SK-N-SH (cell line): ENCODE measurements around the gene TMTC2. TPM values are rescaled to one million over a fixed set of nuclear protein-coding genes. Genes with fewer than 3 reads are reported as not detected.

Experiments
- CTCF ChIA-PET: fragments of 300-600, 350-600 bp; formaldehyde crosslinking; extraction: SDS; loops from one replicate; lab custom pipeline; 2021; lab: Yijun Ruan, JAX
- POLR2A ChIA-PET: fragments of 350-600 bp; sonication (Branson Sonifier 250); formaldehyde crosslinking; extraction: SDS; loops from one replicate; lab custom pipeline; 2020; ENCODE audit warnings: antibody characterized with exemption, inconsistent platforms; lab: Yijun Ruan, JAX
- DNase-seq: peaks from one replicate; pipeline ENCODE4 v3.0.0; 2012
- H2AFZ ChIP-seq: fragments of 200-600 bp; sonication (generic); 2 replicates; pipeline ENCODE4 v1.8.1; 2016; ENCODE audit warnings: antibody characterized with exemption, mild to moderate bottlenecking, low read depth
- H3F3A ChIP-seq: fragments of 200-600 bp; sonication (generic); replicated peaks from 2 replicates; pipeline ENCODE3; 2016; ENCODE audit warnings: antibody characterized with exemption, mild to moderate bottlenecking; ENCODE audit not compliant: insufficient read depth
- H3K27ac ChIP-seq, 2 experiments: fragments of 200-500 bp in 1 of 2; fragments of 200-600 bp in 1 of 2; sonication (Bioruptor generic) in 1 of 2; sonication (generic), shearing (Covaris generic) in 1 of 2; 2 replicates each; pipeline versions ENCODE4 v1.5.1 to v1.6.1; 2014 to 2016; ENCODE audit warnings: low read depth in 2 of 2, inconsistent platforms in 1 of 2, low read length in 1 of 2, mild to moderate bottlenecking in 1 of 2, mixed read lengths in 1 of 2
- H3K27me3 ChIP-seq: fragments of 200-600 bp; sonication (generic), shearing (Covaris generic); 2 replicates; pipeline ENCODE4 v1.6.1; 2016; ENCODE audit warnings: mixed run types; ENCODE audit not compliant: insufficient read depth
- H3K36me3 ChIP-seq, 2 experiments: fragments of 200-500 bp in 1 of 2; fragments of 200-600 bp in 1 of 2; sonication (Bioruptor generic) in 1 of 2; sonication (generic) in 1 of 2; replicated peaks in 1 of 2; 2 replicates each; pipeline versions ENCODE3 to v1.5.1; 2014 to 2016; ENCODE audit warnings: low read length in 1 of 2, mild to moderate bottlenecking in 1 of 2; ENCODE audit not compliant: insufficient read depth in 2 of 2, control insufficient read depth in 1 of 2
- H3K4me1 ChIP-seq, 2 experiments: fragments of 200-500 bp in 1 of 2; fragments of 200-600 bp in 1 of 2; sonication (Bioruptor generic) in 1 of 2; sonication (generic), shearing (Covaris generic) in 1 of 2; 2 replicates each; pipeline versions ENCODE4 v1.5.1 to v1.6.1; 2014 to 2016; ENCODE audit warnings: low read depth in 1 of 2, low read length in 1 of 2, mixed run types in 1 of 2; ENCODE audit not compliant: insufficient read depth in 2 of 2, control insufficient read depth in 1 of 2
- H3K4me2 ChIP-seq: fragments of 200-600 bp; sonication (generic), shearing (Covaris generic); 2 replicates; pipeline ENCODE4 v1.6.1; 2017; ENCODE audit warnings: mixed run types
- H3K4me3 ChIP-seq, 2 experiments: fragments of 200-500 bp in 1 of 2; fragments of 200-600 bp in 1 of 2; sonication (Bioruptor generic) in 1 of 2; sonication (generic), shearing (Covaris generic) in 1 of 2; 2 replicates each; pipeline versions ENCODE4 v1.5.1 to v1.8.1; 2014 to 2016; ENCODE audit warnings: low read depth in 2 of 2, inconsistent platforms in 1 of 2, low read length in 1 of 2, mild to moderate bottlenecking in 1 of 2, mixed read lengths in 1 of 2, moderate library complexity in 1 of 2
- H3K79me2 ChIP-seq: fragments of 200-600 bp; sonication (generic); 2 replicates; pipeline ENCODE4 v1.8.1; 2017; ENCODE audit warnings: mild to moderate bottlenecking; ENCODE audit not compliant: insufficient read depth
- H3K9ac ChIP-seq: fragments of 200-600 bp; sonication (generic); 2 replicates; pipeline ENCODE4 v1.6.1; 2017; ENCODE audit warnings: mixed run types
- H3K9me2 ChIP-seq: fragments of 200-600 bp; sonication (generic); 2 replicates; pipeline ENCODE4 v1.6.1; 2017; ENCODE audit warnings: mixed run types
- H3K9me3 ChIP-seq: fragments of 200-600 bp; sonication (generic); 2 replicates; pipeline ENCODE4 v1.6.1; 2017; ENCODE audit warnings: mixed run types, mild to moderate bottlenecking, moderate library complexity
- H4K20me1 ChIP-seq: fragments of 200-600 bp; sonication (generic); 2 replicates; pipeline ENCODE4 v1.6.1; 2017; ENCODE audit warnings: mild to moderate bottlenecking, mixed run types; ENCODE audit not compliant: insufficient read depth
- EP300 ChIP-seq, 2 experiments: IDR thresholded peaks; 2 replicates each; pipeline versions ENCODE4 v1.4.0 to v1.6.1; 2012; ENCODE audit warnings: borderline replicate concordance in 1 of 2, low read depth in 1 of 2, low read length in 1 of 2
- FOXJ3 ChIP-seq: sonication (generic); formaldehyde crosslinking; IDR thresholded peaks from 2 replicates; pipeline ENCODE4 v1.5.1; 2020; ENCODE audit warnings: mild to moderate bottlenecking, missing genetic modification reagents
- FOXM1 ChIP-seq: IDR thresholded peaks from 2 replicates; pipeline ENCODE4 v1.4.0; 2012; ENCODE audit warnings: low read depth, mild to moderate bottlenecking
- GABPA ChIP-seq: IDR thresholded peaks from 2 replicates; pipeline ENCODE4 v1.4.0; 2012; ENCODE audit warnings: low read depth, mild to moderate bottlenecking
- GATA2 ChIP-seq: sonication (generic); formaldehyde crosslinking; IDR thresholded peaks from 2 replicates; pipeline ENCODE4 v1.5.0; 2020; ENCODE audit warnings: mild to moderate bottlenecking, missing genetic modification reagents
- JUND ChIP-seq: IDR thresholded peaks from 2 replicates; pipeline ENCODE4 v1.4.0; 2012
- MXI1 ChIP-seq: IDR thresholded peaks from 2 replicates; pipeline ENCODE4 v1.6.1; 2012; ENCODE audit warnings: mild to moderate bottlenecking, low read depth, low read length, improper control_type of control experiment
- NFIC ChIP-seq: IDR thresholded peaks from 2 replicates; pipeline ENCODE4 v1.4.0; 2012; ENCODE audit warnings: borderline replicate concordance
- NRF1 ChIP-seq: IDR thresholded peaks from 2 replicates; pipeline ENCODE4 v1.6.1; 2012; ENCODE audit warnings: low read depth, mild to moderate bottlenecking, low read length
- RAD21 ChIP-seq: IDR thresholded peaks from 2 replicates; pipeline ENCODE4 v1.6.1; 2012; ENCODE audit warnings: mild to moderate bottlenecking, low read length
- RCOR1 ChIP-seq: fragments of 150-350 bp; IDR thresholded peaks from 2 replicates; pipeline ENCODE4 v1.6.1; 2017; ENCODE audit warnings: antibody characterized with exemption, low read length
- RFX5 ChIP-seq: IDR thresholded peaks from 2 replicates; pipeline ENCODE4 v1.6.1; 2012; ENCODE audit warnings: mild to moderate bottlenecking, improper control_type of control experiment, low read length
- RXRA ChIP-seq: IDR thresholded peaks from 2 replicates; pipeline ENCODE4 v1.4.0; 2012; ENCODE audit warnings: low read depth, mild to moderate bottlenecking, borderline replicate concordance
- SMC3 ChIP-seq: IDR thresholded peaks from 2 replicates; pipeline ENCODE4 v1.6.1; 2012; ENCODE audit warnings: low read depth, low read length, improper control_type of control experiment
- TEAD4 ChIP-seq: IDR thresholded peaks from 2 replicates; pipeline ENCODE4 v1.4.0; 2012; ENCODE audit warnings: mild to moderate bottlenecking, borderline replicate concordance; ENCODE audit not compliant: insufficient read depth
- YY1 ChIP-seq: IDR thresholded peaks from 2 replicates; pipeline ENCODE4 v1.4.0; 2012; ENCODE audit warnings: low read depth, mild to moderate bottlenecking
- whole genome bisulfite sequencing: methylation state at CpG from one replicate; pipeline ENCODE4 v1.1.6; 2017; ENCODE audit warnings: low lambda C conversion rate; 5-methylcytosine and 5-hydroxymethylcytosine counted together
- polyA plus RNA-seq, 3 experiments: library from polyadenylated mRNA; depleted of rRNA; stranded (reverse); fragments of >200 nt; gene quantifications; 2 replicates each; pipeline ENCODE4 v1.2.3, GENCODE V29; 2012
- TF ChIP-seq, protein P1 (sequence below): IDR thresholded peaks from 2 replicates; pipeline ENCODE4 v1.4.0; 2012; ENCODE audit warnings: low read depth, borderline replicate concordance
- TF ChIP-seq, protein P2 (sequence below): fragments of 200-600 bp; sonication (generic); IDR thresholded peaks from 2 replicates; pipeline ENCODE4 v1.6.1; 2017; ENCODE audit warnings: antibody characterized with exemption, mild to moderate bottlenecking, moderate library complexity
- TF ChIP-seq, protein P3 (sequence below): IDR thresholded peaks from 2 replicates; pipeline ENCODE4 v1.4.0; 2012; ENCODE audit warnings: low read depth, borderline replicate concordance
- TF ChIP-seq, protein P4 (sequence below): fragments of 150-350 bp; IDR thresholded peaks from 2 replicates; pipeline ENCODE4 v1.6.1; 2016; ENCODE audit warnings: mild to moderate bottlenecking, low read depth, low read length

TMTC2 gene
- polyA plus RNA-seq, 1 of the 3 experiments (the other 2 are of a cell fraction), result 4.1 TPM

DNA sequence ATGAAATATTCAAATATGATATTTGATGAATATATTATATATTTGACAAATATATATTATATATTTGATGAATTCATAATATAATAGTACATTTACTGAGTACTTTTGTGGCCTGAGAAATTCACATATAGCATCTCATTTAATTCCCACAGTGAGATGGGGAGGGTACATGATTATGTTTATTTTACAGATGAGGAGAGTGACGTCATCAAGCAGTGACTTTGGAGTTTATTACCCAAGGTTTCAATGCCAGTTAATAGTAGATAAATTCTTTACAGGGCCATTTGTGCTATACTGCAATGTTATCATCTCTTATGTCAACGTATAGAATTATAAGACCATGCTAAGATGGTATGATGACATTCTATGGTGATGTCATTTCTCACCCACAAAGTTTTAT is 352.7 kb downstream of the TMTC2 start:
- CTCF ChIA-PET, result no interaction called here
- Histone ChIP-seq H3K27ac (no peak overlapping the region), H3K9ac (no peak overlapping the region), H2AFZ (no peak overlapping the region), H4K20me1 (no peaks in the 10 kb centered on the region), H3K4me2 (no peak overlapping the region), H3K27me3 (no peaks in the 10 kb centered on the region), H3F3A (no peaks in the 10 kb centered on the region), H3K4me3 (no peak overlapping the region), H3K79me2 (no peaks in the 10 kb centered on the region), H3K36me3 (no peaks in the 10 kb centered on the region), H3K9me2 (no peaks in the 10 kb centered on the region), H3K4me1 (no peaks in the 10 kb centered on the region), H3K9me3 (no peaks in the 10 kb centered on the region)
- POLR2A ChIA-PET, result no interaction called here
- WGBS, result 82% methylated on average over 2 of the region's 2 CpGs
- DNase-seq, result no peak
- TF ChIP-seq, protein P1, sequence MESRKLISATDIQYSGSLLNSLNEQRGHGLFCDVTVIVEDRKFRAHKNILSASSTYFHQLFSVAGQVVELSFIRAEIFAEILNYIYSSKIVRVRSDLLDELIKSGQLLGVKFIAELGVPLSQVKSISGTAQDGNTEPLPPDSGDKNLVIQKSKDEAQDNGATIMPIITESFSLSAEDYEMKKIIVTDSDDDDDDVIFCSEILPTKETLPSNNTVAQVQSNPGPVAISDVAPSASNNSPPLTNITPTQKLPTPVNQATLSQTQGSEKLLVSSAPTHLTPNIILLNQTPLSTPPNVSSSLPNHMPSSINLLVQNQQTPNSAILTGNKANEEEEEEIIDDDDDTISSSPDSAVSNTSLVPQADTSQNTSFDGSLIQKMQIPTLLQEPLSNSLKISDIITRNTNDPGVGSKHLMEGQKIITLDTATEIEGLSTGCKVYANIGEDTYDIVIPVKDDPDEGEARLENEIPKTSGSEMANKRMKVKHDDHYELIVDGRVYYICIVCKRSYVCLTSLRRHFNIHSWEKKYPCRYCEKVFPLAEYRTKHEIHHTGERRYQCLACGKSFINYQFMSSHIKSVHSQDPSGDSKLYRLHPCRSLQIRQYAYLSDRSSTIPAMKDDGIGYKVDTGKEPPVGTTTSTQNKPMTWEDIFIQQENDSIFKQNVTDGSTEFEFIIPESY, result no peak
- TF ChIP-seq NFIC (no peak), FOXJ3 (no peak), SMC3 (no peak), JUND (no peak), TEAD4 (no peak), RFX5 (no peak), GABPA (no peak), EP300 (IDR thresholded peaks at IDR 0.05; ENCODE audit: borderline replicate concordance in 1 of 2, low read depth in 1 of 2, low read length in 1 of 2) (no peak), RXRA (no peak), RAD21 (no peak), MXI1 (no peak), YY1 (no peak), FOXM1 (no peak), NRF1 (no peak), RCOR1 (no peak), GATA2 (CRISPR knock-in tag) (no peak)
- TF ChIP-seq, protein P2, sequence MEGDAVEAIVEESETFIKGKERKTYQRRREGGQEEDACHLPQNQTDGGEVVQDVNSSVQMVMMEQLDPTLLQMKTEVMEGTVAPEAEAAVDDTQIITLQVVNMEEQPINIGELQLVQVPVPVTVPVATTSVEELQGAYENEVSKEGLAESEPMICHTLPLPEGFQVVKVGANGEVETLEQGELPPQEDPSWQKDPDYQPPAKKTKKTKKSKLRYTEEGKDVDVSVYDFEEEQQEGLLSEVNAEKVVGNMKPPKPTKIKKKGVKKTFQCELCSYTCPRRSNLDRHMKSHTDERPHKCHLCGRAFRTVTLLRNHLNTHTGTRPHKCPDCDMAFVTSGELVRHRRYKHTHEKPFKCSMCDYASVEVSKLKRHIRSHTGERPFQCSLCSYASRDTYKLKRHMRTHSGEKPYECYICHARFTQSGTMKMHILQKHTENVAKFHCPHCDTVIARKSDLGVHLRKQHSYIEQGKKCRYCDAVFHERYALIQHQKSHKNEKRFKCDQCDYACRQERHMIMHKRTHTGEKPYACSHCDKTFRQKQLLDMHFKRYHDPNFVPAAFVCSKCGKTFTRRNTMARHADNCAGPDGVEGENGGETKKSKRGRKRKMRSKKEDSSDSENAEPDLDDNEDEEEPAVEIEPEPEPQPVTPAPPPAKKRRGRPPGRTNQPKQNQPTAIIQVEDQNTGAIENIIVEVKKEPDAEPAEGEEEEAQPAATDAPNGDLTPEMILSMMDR, result no peak
- TF ChIP-seq, protein P3, sequence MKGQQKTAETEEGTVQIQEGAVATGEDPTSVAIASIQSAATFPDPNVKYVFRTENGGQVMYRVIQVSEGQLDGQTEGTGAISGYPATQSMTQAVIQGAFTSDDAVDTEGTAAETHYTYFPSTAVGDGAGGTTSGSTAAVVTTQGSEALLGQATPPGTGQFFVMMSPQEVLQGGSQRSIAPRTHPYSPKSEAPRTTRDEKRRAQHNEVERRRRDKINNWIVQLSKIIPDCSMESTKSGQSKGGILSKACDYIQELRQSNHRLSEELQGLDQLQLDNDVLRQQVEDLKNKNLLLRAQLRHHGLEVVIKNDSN, result no peak
- TF ChIP-seq, protein P4, sequence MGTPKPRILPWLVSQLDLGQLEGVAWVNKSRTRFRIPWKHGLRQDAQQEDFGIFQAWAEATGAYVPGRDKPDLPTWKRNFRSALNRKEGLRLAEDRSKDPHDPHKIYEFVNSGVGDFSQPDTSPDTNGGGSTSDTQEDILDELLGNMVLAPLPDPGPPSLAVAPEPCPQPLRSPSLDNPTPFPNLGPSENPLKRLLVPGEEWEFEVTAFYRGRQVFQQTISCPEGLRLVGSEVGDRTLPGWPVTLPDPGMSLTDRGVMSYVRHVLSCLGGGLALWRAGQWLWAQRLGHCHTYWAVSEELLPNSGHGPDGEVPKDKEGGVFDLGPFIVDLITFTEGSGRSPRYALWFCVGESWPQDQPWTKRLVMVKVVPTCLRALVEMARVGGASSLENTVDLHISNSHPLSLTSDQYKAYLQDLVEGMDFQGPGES, result no peak
- TF ChIP-seq, all 33 proteins: peak for 0
